Hepatic stellate cell (primary cell): ENCODE results near the gene REV1.
A peak's percentile ranks its signal among the peaks of the same experiment; 100 is the strongest.

ENCODE experiments used
- DNase-seq: peaks from one replicate; pipeline ENCODE4 v3.0.0; 2011; ENCODE audit warnings: low spot score

Gene REV1

DNA sequence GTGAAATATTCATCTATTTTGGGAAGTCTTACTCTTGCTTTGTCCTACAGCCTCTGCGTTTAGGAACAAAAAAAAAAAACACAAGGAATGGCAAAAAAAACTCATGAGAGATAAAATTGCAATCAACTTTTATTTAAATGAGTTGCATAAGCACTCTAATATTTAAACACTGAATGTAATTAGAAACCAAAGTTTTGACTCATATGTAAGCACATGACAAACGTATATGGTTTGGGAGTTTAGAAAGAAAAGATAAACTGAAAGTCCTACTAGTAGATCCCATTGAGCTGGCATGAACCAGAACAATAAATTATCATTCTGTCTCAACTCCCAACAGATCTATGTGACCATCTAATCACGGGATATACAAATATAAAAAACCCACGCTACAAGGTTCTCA, 44.8 kb downstream of the REV1 start:
- DNase-seq: no peak

- no peak for DNase-seq
These were observed 45.6 kb downstream of the REV1 start for GRCh38 chr2:99444222-99444621.

DNA sequence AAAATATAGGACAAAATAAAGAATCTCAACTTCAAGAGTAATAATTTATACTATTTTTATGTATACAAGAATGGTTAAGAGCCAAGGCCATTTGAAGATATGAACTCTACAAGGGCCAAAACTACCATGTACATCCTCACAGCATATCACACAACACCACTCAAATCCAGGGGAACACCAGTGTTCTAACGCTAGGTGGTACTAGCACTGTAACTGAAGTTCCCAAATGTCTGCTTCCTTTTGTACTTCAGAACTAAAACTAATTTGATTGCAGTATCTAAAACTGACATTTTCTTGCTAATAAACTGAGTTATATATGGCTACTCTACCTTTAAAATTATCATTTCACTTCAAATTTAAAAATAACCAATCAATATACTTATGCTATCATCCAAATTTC, 47.0 kb downstream of the REV1 start:
- peak; percentile 3 for DNase-seq

- DNase-seq: no peak
These were observed 49.8 kb downstream of the REV1 start for GRCh38 chr2:99439971-99440505.

DNA sequence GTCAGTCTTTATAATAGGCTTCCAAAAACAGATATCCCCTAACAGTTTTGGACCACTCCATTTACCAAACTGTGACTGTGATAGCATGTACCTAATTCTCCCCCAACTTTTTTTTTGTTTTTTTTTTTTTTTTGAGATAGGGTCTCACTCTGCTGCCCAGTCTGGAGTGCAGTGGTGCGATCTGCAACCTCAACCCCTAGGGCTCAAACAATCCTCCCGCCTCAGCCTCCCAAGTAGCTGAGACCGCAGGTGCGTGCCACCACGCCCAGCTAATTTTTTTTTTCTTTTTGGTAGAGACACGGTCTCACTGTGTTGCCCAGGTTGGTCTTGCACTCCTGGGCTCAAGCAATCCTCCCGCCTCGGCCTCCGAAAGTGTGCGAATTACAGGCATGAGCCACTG, 52.9 kb downstream of the REV1 start:
- no peak for DNase-seq

DNA sequence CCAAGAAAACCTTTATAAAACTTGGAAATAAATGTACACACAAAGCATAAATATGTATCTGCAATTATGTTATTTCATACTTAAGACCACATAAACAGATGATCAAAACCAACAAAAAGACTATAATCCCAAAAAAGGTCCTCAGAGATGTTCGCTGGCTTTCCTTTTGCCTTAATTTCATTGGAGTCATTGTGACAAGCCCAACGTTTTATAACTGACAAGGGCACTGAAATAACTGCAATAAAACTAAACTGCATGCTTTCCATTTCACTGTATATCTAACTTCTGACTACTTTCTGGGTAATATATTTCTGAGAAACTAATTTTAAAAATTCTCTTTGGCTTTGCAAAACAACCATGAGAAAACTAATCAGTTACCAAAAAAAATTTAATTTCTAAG, 56.5 kb downstream of the REV1 start:
- DNase-seq: no peak

- no peak for DNase-seq
These were observed 58.1 kb downstream of the REV1 start for GRCh38 chr2:99431587-99432275.

GRCh38 chr2:99430614-99431291, 59.1 kb downstream of the REV1 start:
- peak; percentile 50 for DNase-seq

DNA sequence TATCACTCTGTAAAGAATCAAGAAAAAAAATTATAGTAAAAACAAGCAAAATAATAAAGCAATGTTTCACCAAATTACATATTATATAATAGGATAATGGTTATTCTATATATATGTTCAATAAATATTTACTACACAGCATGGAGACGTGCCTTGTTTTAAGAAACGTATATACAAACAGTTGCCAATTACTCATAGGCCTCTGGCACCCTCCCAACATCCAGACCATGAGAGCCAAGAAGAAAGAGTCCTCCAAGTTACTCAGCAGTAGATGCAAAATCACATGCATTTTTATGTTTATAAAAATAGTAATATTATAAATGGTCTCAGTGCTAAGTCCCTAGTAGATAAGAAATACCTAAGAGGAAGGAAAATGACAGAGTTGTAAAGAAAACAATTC, 64.8 kb downstream of the REV1 start:
- no peak for DNase-seq

GRCh38 chr2:99424371-99424770, 65.4 kb downstream of the REV1 start:
- DNase-seq: no peak

- no peak for DNase-seq
These were observed 67.2 kb downstream of the REV1 start for GRCh38 chr2:99422599-99422998.

DNA sequence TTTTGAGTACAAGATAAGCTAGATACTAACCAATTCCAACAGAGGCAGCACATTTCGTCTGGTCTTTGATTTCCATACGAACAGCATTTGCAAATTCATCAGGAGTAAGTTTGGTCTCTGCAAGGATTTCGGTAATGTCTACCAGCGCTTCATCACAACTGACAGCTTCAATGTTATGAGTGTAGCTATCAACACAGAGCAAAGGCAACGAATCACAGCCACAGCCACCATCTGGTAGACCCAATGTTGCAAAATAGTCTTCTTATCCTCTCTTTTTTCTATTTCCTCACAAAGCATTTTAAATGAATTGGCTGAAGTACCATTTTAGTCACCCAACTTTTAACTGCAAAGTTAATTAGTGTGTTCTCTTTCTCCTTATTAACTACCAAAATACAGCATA, 68.3 kb downstream of the REV1 start:
- DNase-seq: no peak

DNA sequence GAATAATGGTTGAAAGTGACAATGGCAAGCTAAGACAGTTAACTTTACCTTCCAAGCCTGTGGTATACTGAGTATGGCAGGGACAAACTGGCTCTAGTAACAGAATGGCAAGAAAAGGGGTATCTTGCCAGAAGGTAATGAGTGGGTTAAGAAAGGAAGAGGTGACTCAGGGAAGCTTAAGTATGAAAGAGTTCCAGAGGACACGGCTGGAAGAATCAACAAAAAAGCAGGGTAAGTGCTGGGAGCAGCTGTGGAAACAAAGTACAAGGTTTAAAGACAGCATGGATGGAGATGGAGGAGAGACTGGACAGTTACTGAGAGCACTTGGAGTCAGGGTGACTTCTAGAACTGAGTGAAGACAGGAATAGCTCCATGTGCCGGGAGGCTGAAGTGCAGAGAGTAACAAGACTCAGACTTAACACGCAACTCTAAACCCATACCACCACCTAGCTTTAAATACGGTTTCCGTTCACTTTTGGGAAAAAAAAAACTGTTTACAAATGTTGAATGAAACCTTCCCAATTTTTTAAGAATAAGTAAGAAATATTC, 69.0 kb downstream of the REV1 start:
- DNase-seq: no peak

DNA sequence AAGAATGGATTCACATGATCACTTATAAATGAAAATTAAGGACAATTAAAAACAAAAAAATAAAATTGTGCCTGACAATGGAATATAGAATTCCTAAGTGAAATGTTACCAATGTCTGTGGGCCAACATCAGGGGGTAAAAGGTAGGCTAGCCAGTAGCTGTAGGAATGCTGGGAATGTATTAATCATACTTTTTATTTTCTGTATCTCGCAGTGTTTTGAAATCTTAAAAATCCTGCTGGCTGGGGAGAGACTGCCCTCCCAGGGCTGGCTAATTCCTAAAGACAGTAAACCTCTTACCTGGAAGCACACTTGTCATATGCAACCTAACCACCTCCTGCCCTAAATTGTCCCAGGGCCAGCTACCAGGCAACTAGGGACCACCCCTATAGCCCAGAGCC, 69.8 kb downstream of the REV1 start:
- DNase-seq: peak; percentile 22

DNA sequence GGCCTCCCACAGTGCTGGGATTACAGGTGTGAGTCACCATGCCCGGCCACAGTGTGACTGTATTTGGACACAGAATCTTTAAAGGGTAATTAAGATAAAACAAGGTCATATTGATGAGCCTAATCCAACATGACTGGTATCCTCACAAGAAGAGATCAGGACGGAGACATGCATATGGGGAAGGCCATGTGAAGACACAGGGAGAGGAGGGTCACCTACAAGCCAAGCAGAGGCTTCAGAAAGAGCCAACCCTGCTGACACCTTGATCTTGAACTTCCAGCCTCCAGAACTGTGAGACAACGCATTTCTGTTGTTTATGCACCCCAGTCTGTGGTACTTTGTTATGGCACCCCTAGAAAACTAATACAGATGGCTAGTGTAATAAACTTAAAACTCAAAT, 72.4 kb downstream of the REV1 start:
- DNase-seq: no peak

GRCh38 chr2:99414566-99414965, 75.3 kb downstream of the REV1 start:
- DNase-seq: no peak

DNA sequence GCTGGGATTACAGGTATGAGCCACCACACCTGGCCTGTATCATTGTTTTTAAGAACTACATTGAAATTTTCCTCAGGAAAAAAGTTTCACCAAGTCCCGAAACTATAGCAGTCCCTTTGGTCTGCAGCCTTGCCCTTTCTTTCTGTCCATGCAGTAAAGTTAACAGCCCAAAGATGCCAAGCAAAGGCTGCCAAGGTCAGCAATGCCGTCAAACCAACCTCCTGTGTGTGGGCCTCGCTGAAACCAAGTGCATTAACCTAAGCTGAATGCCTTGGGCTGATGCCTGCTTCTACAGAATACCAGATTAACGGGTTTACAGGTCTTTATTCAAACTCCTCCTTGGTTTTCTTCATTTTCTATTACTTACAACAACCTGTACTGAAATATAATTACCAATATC, 79.5 kb downstream of the REV1 start:
- no peak for DNase-seq

DNA sequence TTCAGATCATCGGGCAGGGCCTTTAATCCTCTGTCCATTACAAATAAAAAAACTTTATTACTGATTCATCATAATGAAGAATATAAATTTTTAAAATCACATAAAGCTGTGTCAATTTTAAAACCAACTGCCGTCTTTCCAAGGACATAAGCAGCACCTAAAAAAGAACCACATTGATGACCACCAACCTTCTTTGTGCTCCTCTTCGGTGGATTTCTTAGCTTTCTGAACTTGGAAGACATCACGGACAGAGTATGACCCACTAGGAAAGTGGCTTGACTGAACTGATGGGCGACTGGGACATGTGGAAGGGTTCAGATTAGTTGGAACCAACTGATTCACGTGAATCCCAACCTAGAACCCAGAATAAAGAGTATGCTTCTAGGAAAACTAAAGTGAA, 83.7 kb downstream of the REV1 start:
- no peak for DNase-seq

GRCh38 chr2:99404797-99405669, 84.8 kb downstream of the REV1 start:
- DNase-seq: no peak

DNA sequence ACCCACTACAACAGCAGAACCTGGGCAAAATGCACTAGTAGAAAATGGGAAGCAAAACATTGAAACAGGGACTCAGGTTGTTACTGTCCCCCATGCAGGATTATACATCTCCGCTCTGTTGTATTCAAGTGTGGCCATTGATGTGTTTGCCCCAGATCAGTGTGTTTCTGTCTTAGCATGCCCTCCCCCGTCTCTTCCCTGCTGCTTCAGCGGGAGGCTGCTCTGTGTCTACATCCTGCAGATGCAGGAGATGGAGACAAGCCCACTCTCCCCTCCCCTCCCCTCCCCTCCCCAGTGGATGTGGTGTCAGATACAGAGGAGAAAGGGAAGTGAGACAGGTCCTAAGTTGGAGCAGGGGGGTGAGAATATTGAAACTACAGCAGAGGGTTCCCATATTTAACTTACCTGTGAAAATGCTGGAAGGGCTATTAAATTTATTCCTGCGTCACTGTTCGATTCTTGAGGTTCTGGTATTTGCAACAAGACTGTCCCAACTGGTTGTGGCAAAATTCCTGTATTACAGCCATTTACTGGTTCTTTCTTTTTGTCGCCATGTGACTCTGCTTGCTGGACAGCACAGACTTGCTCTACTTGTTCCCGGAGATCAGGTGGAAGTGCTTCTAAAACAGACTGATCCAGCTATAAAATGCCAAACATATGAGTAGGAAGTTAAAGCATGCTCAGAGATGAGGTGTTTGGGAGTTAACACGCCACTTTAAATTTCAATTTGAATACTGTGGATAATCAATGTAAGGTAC, 85.6 kb downstream of the REV1 start:
- DNase-seq: no peak

DNA sequence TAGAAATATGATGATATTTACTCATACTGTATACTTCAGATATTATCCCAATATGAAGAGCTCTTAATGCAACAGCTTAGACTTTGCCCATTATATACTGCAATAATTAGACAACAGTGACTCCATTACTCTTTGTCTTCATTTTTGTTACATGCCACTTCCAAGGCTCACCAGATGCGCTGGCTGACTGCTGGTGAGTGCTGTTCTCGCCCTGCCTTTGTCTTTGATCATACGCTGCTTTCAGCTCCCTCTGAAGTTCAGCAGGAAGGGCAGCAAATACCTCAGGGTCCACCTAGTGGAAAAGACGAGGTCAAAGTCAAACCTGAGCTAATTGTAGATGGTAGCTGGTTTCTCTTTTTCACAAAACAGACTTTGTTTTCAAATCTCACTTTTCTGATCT, 86.3 kb downstream of the REV1 start:
- no peak for DNase-seq

DNA sequence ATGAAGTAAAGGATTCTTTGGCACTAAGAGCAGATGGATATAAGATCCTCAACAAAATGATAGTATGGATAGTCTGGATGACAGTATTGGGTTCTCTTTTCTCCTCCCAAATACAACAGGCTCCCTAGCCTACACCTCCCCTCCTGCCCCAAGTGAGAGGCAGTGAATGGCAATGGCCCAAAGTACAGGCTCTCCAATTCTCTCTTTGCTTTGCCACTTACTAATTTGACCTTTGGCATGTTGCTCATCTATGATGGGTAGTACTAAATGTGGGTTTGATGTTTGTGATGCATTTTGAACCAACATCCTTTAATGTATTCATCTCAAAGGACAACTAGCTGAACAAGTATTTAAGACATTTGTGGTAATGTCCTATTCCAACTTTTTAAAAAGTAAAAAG, 86.7 kb downstream of the REV1 start:
- DNase-seq: no peak
